ENCODE data around the gene WNT7B.

Gene WNT7B

GRCh38 chr22:45883811-45884170, 93.2 kb downstream of the WNT7B start:
- peaks cover 90% of the 10 kb centered on the region for H3K27me3 ChIP-seq (replicated peaks; ENCODE audit: insufficient read depth, low read length)
- no peaks in the 10 kb centered on the region for H3K9me3 ChIP-seq (replicated peaks; ENCODE audit: insufficient read depth, low read length)
- no peaks in the 10 kb centered on the region for H4K20me1 ChIP-seq (ENCODE audit: insufficient read depth, low read length)
- no peaks in the 10 kb centered on the region for H3F3A ChIP-seq (ENCODE audit: insufficient read depth, low read length)
- no peak overlapping the region for H3K9ac ChIP-seq (ENCODE audit: low read length)
- H3K27ac ChIP-seq (ENCODE audit: low read length) = no peak overlapping the region
- no peak for DNase-seq
- no peaks in the 10 kb centered on the region for H3K36me3 ChIP-seq (replicated peaks; ENCODE audit: insufficient read depth, low read length)
- TF ChIP-seq EZH2 (optimal IDR thresholded peaks at IDR 0.05; ENCODE audit: low read depth, low read length) (no peak), EZH2phosphoT487 (IDR thresholded peaks at IDR 0.05; ENCODE audit: low read length) (no peak), CTCF (IDR thresholded peaks at IDR 0.05; ENCODE audit: low read length) (no peak)
- no peak overlapping the region for H3K4me3 ChIP-seq (ENCODE audit: low read length)
- H3K79me2 ChIP-seq (ENCODE audit: low read length) = no peaks in the 10 kb centered on the region
- no peaks in the 10 kb centered on the region for H3K4me1 ChIP-seq (ENCODE audit: low read length)
- no peak overlapping the region for H3K4me2 ChIP-seq (ENCODE audit: low read depth, low read length)
- H2AFZ ChIP-seq (ENCODE audit: low read length) = no peak overlapping the region
- no peaks in the 10 kb centered on the region for H3K9me2 ChIP-seq (replicated peaks; ENCODE audit: insufficient read depth, low read length)

GRCh38 chr22:45882881-45883810, 93.8 kb downstream of the WNT7B start:
- H3K27me3 ChIP-seq (replicated peaks; ENCODE audit: insufficient read depth, low read length) = peaks cover 90% of the 10 kb centered on the region
- H3K9ac ChIP-seq (ENCODE audit: low read length) = no peak overlapping the region
- H3K4me3 ChIP-seq (ENCODE audit: low read length) = no peak overlapping the region
- H4K20me1 ChIP-seq (ENCODE audit: insufficient read depth, low read length) = no peaks in the 10 kb centered on the region
- no peak for TF ChIP-seq CTCF (IDR thresholded peaks at IDR 0.05; ENCODE audit: low read length)
- no peak for TF ChIP-seq EZH2 (optimal IDR thresholded peaks at IDR 0.05; ENCODE audit: low read depth, low read length)
- no peak overlapping the region for H2AFZ ChIP-seq (ENCODE audit: low read length)
- H3K79me2 ChIP-seq (ENCODE audit: low read length) = no peaks in the 10 kb centered on the region
- no peaks in the 10 kb centered on the region for H3K9me3 ChIP-seq (replicated peaks; ENCODE audit: insufficient read depth, low read length)
- no peak overlapping the region for H3K4me2 ChIP-seq (ENCODE audit: low read depth, low read length)
- H3K4me1 ChIP-seq (ENCODE audit: low read length) = no peaks in the 10 kb centered on the region
- no peaks in the 10 kb centered on the region for H3F3A ChIP-seq (ENCODE audit: insufficient read depth, low read length)
- H3K27ac ChIP-seq (ENCODE audit: low read length) = no peak overlapping the region
- H3K36me3 ChIP-seq (replicated peaks; ENCODE audit: insufficient read depth, low read length) = no peaks in the 10 kb centered on the region
- no peak for DNase-seq
- no peaks in the 10 kb centered on the region for H3K9me2 ChIP-seq (replicated peaks; ENCODE audit: insufficient read depth, low read length)

- Histone ChIP-seq H3K79me2 (ENCODE audit: low read length) (no peaks in the 10 kb centered on the region), H2AFZ (ENCODE audit: low read length) (no peak overlapping the region), H3K9me3 (replicated peaks; ENCODE audit: insufficient read depth, low read length) (no peaks in the 10 kb centered on the region), H3K27ac (ENCODE audit: low read length) (no peak overlapping the region), H3K27me3 (replicated peaks; ENCODE audit: insufficient read depth, low read length) (peaks cover 90% of the 10 kb centered on the region), H4K20me1 (ENCODE audit: insufficient read depth, low read length) (no peaks in the 10 kb centered on the region), H3K4me3 (ENCODE audit: low read length) (no peak overlapping the region), H3K4me2 (ENCODE audit: low read depth, low read length) (no peak overlapping the region), H3K36me3 (replicated peaks; ENCODE audit: insufficient read depth, low read length) (no peaks in the 10 kb centered on the region), H3K4me1 (ENCODE audit: low read length) (no peaks in the 10 kb centered on the region), H3F3A (ENCODE audit: insufficient read depth, low read length) (no peaks in the 10 kb centered on the region), H3K9ac (ENCODE audit: low read length) (no peak overlapping the region), H3K9me2 (replicated peaks; ENCODE audit: insufficient read depth, low read length) (no peaks in the 10 kb centered on the region)
- TF ChIP-seq EZH2 (optimal IDR thresholded peaks at IDR 0.05; ENCODE audit: low read depth, low read length) = no peak
- TF ChIP-seq CTCF (IDR thresholded peaks at IDR 0.05; ENCODE audit: low read length) = no peak
- no peak for TF ChIP-seq EZH2phosphoT487 (IDR thresholded peaks at IDR 0.05; ENCODE audit: low read length)
- DNase-seq = no peak
These were observed 95.5 kb downstream of the WNT7B start for GRCh38 chr22:45881524-45881875.

All from MM.1S (cell line).